HG03432 (cell line): ENCODE results near the gene COL4A2.

Experiments used
- ATAC-seq: cut with Tn5 transposase; IDR thresholded peaks from one replicate; pipeline ENCODE4 v1.9.1; 2021; ENCODE audit warnings: mild to moderate bottlenecking, moderate library complexity; ENCODE audit not compliant: unreplicated experiment

Gene COL4A2

GRCh38 chr13:110306960-110307766, at the start of gene COL4A2, which contains the start of gene COL4A1:
TSS of gene COL4A2 (plus strand) at chr13:110307284. CDS start at chr13:110307904, 620 bp downstream.
TSS of gene COL4A1 (minus strand) at chr13:110307157. CDS start at chr13:110307027, 130 bp downstream.
- no peak for ATAC-seq

GRCh38 chr13:110257408-110257807, 49.7 kb upstream of the COL4A2 start:
- ATAC-seq, result no peak

- ATAC-seq, result no peak
Measured at GRCh38 chr13:110258876-110259631, 48.0 kb upstream of the COL4A2 start.

- ATAC-seq, result no peak
Measured at GRCh38 chr13:110259651-110260050, 47.4 kb upstream of the COL4A2 start.

- ATAC-seq, result peak; percentile 44
Measured at GRCh38 chr13:110261166-110262081, 45.7 kb upstream of the COL4A2 start.

- no peak for ATAC-seq
Measured at GRCh38 chr13:110262082-110262436, 45.0 kb upstream of the COL4A2 start.

- no peak for ATAC-seq
Measured at GRCh38 chr13:110262508-110263291, 44.4 kb upstream of the COL4A2 start.

- no peak for ATAC-seq
Measured at GRCh38 chr13:110263404-110263803, 43.7 kb upstream of the COL4A2 start.

- no peak for ATAC-seq
Measured at GRCh38 chr13:110263888-110264287, 43.2 kb upstream of the COL4A2 start.

- ATAC-seq, result no peak
Measured at GRCh38 chr13:110264685-110265275, 42.3 kb upstream of the COL4A2 start.

GRCh38 chr13:110265341-110265681, 41.8 kb upstream of the COL4A2 start:
- no peak for ATAC-seq

- ATAC-seq, result no peak
Measured at GRCh38 chr13:110265682-110266430, 41.2 kb upstream of the COL4A2 start.

- ATAC-seq, result no peak
Measured at GRCh38 chr13:110266431-110266809, 40.7 kb upstream of the COL4A2 start.

GRCh38 chr13:110266983-110267382, 40.1 kb upstream of the COL4A2 start:
- no peak for ATAC-seq

- ATAC-seq, result no peak
Measured at GRCh38 chr13:110268061-110268460, 39.0 kb upstream of the COL4A2 start.

- no peak for ATAC-seq
Measured at GRCh38 chr13:110268576-110269185, 38.4 kb upstream of the COL4A2 start.

- no peak for ATAC-seq
Measured at GRCh38 chr13:110269509-110270185, 37.4 kb upstream of the COL4A2 start.

- ATAC-seq, result no peak
Measured at GRCh38 chr13:110270507-110270906, 36.6 kb upstream of the COL4A2 start.
